CD8-positive, alpha-beta memory T cell (primary cell): ENCODE data around the gene RORB. TPM values are rescaled to one million over a fixed set of nuclear protein-coding genes. Genes with fewer than 3 reads are reported as not detected.
A peak's percentile ranks its signal among the peaks of the same experiment; 100 is the strongest.

Source experiments
- CTCF ChIA-PET: fragments of 350-600 bp; sonication (Branson Sonifier 250); formaldehyde crosslinking; loops from one replicate; lab custom pipeline; 2021; ENCODE audit warnings: antibody characterized with exemption; lab: Charles Lee
- POLR2A ChIA-PET: fragments of 350-600 bp; sonication (Branson Sonifier 250); formaldehyde crosslinking; loops from one replicate; lab custom pipeline; 2021; ENCODE audit warnings: antibody characterized with exemption; lab: Charles Lee
- DNase-seq, 5 donors: peaks; one replicate each; pipeline versions ENCODE4 v3.0.0 to v3.0.0-alpha.2; 2020 to 2022; ENCODE audit warnings: mixed read lengths in 1 of 5
- H3K27ac ChIP-seq: one replicate; pipeline ENCODE4 v1.7.0; 2013; ENCODE audit warnings: low read depth, mild to moderate bottlenecking, low read length, moderate library complexity
- H3K27me3 ChIP-seq: 2 replicates; pipeline ENCODE4 v1.7.0; 2013; ENCODE audit warnings: low read length, mild to moderate bottlenecking; ENCODE audit not compliant: insufficient read depth, poor library complexity, severe bottlenecking
- H3K36me3 ChIP-seq: 2 replicates; pipeline ENCODE4 v1.7.0; 2013; ENCODE audit warnings: mild to moderate bottlenecking, low read length, moderate library complexity; ENCODE audit not compliant: insufficient read depth
- H3K4me1 ChIP-seq: 2 replicates; pipeline ENCODE4 v1.7.0; 2013; ENCODE audit warnings: mild to moderate bottlenecking, low read length, moderate library complexity; ENCODE audit not compliant: insufficient read depth
- H3K4me3 ChIP-seq: 2 replicates; pipeline ENCODE4 v1.7.0; 2013; ENCODE audit warnings: mild to moderate bottlenecking, low read length
- H3K9me3 ChIP-seq: 2 replicates; pipeline ENCODE4 v1.7.0; 2013; ENCODE audit warnings: mild to moderate bottlenecking, low read length
- H3K27ac Mint-ChIP-seq, 8 donors: one replicate each; pipeline ENCODE4 v1.8.0; 2020 to 2021; ENCODE audit warnings: mixed read lengths in 8 of 8, mild to moderate bottlenecking in 6 of 8, inconsistent platforms in 3 of 8, moderate library complexity in 3 of 8
- H3K27me3 Mint-ChIP-seq, 2 donors: one replicate each; pipeline ENCODE4 v1.8.0; 2020 to 2021; ENCODE audit warnings: mixed read lengths in 2 of 2, mild to moderate bottlenecking in 1 of 2, moderate library complexity in 1 of 2
- H3K36me3 Mint-ChIP-seq, 3 donors: one replicate each; pipeline ENCODE4 v1.8.0; 2020 to 2021; ENCODE audit warnings: mixed read lengths in 3 of 3, inconsistent platforms in 1 of 3, mild to moderate bottlenecking in 1 of 3
- H3K4me1 Mint-ChIP-seq, 3 donors: one replicate each; pipeline ENCODE4 v1.8.0; 2020 to 2021; ENCODE audit warnings: mixed read lengths in 3 of 3, inconsistent platforms in 1 of 3, mild to moderate bottlenecking in 1 of 3
- H3K4me3 Mint-ChIP-seq, 7 donors: one replicate each; pipeline ENCODE4 v1.8.0; 2020 to 2021; ENCODE audit warnings: mixed read lengths in 7 of 7, mild to moderate bottlenecking in 6 of 7, moderate library complexity in 4 of 7, inconsistent platforms in 2 of 7
- H3K9me3 Mint-ChIP-seq, 5 donors: one replicate each; pipeline ENCODE4 v1.8.0; 2020 to 2022; ENCODE audit warnings: mixed read lengths in 5 of 5, mild to moderate bottlenecking in 3 of 5, moderate library complexity in 2 of 5, inconsistent platforms in 1 of 5
- polyA plus RNA-seq: library from polyadenylated mRNA; unstranded; fragments of 300-500 nt; fragmentation: Illumina TruSeq; gene quantifications from one replicate; pipeline ENCODE4 v1.2.3, GENCODE V29; 2021
- total RNA-seq, 2 experiments: library from RNA; stranded (reverse); gene quantifications; one replicate each; pipeline ENCODE4 v1.2.3, GENCODE V29; 2021

Gene RORB
- total and polyA plus RNA-seq, 3 experiments from 2014 or later: 0.05 TPM; not detected in 2

- no peak overlapping the region for H3K27ac Mint-ChIP-seq
- ChIA-PET CTCF (no interaction called here), POLR2A (no interaction called here)
- H3K27ac ChIP-seq: no peak overlapping the region
- H3K4me3 Mint-ChIP-seq: peak overlapping the region; percentile 50 to 96 (median 76)
- no peaks in the 10 kb centered on the region for H3K9me3 ChIP-seq
- H3K27me3 Mint-ChIP-seq: peaks cover 37 to 56% of the 10 kb centered on the region in 2 donors
- peaks cover 0 to 1% (median 0%) of the 10 kb centered on the region in 5 donors for H3K9me3 Mint-ChIP-seq
- H3K27me3 ChIP-seq: peaks cover 22% of the 10 kb centered on the region
- no peaks in the 10 kb centered on the region for H3K36me3 ChIP-seq
- H3K4me1 Mint-ChIP-seq: peaks cover 25 to 41% (median 36%) of the 10 kb centered on the region in 3 donors
- peaks cover 0 to 4% (median 0%) of the 10 kb centered on the region in 3 donors for H3K36me3 Mint-ChIP-seq
- H3K4me1 ChIP-seq: peaks cover 3% of the 10 kb centered on the region
- no peak overlapping the region for H3K4me3 ChIP-seq
- DNase-seq: no peak
Observed at GRCh38 chr9:74500584-74500924, 3.4 kb downstream of the RORB start.

DNA sequence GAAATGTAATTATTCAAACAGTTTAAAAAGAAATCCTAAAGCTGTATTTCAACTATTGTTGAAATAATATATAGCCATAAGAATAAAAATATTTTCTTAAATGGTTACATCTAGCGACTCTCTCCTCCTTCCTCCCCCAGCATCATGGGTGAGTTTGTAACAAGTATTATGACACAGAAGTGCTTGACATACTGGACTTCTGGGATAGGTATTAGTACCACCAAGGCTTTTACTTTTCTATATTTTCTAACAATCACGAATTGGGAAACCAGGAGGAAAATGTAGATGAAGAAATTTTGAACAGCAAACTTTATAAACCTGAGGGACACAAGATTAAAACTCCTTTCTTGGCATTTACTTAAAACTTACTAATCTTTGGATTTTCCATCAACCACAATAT, 4.4 kb downstream of the RORB start:
- CTCF ChIA-PET: no interaction called here
- Histone ChIP-seq H3K4me3 (no peak overlapping the region), H3K36me3 (no peaks in the 10 kb centered on the region), H3K27ac (no peak overlapping the region), H3K4me1 (peaks cover 3% of the 10 kb centered on the region), H3K9me3 (no peaks in the 10 kb centered on the region), H3K27me3 (peaks cover 22% of the 10 kb centered on the region)
- no peak for DNase-seq
- H3K36me3 Mint-ChIP-seq: peaks cover 0 to 4% (median 0%) of the 10 kb centered on the region in 3 donors
- peaks cover 0 to 1% (median 0%) of the 10 kb centered on the region in 5 donors for H3K9me3 Mint-ChIP-seq
- POLR2A ChIA-PET: no interaction called here
- peaks cover 35 to 51% of the 10 kb centered on the region in 2 donors for H3K27me3 Mint-ChIP-seq
- peaks cover 22 to 35% (median 32%) of the 10 kb centered on the region in 3 donors for H3K4me1 Mint-ChIP-seq
- peak overlapping the region in 1 of 7 donors; percentile 96 for H3K4me3 Mint-ChIP-seq
- H3K27ac Mint-ChIP-seq: no peak overlapping the region

- Histone ChIP-seq H3K36me3 (no peaks in the 10 kb centered on the region), H3K4me3 (no peak overlapping the region), H3K9me3 (no peaks in the 10 kb centered on the region), H3K4me1 (peaks cover 3% of the 10 kb centered on the region), H3K27ac (no peak overlapping the region), H3K27me3 (peaks cover 19% of the 10 kb centered on the region)
- no peak overlapping the region for H3K27ac Mint-ChIP-seq
- H3K27me3 Mint-ChIP-seq: peaks cover 26 to 39% of the 10 kb centered on the region in 2 donors
- ChIA-PET POLR2A (no interaction called here), CTCF (no interaction called here)
- no peaks in the 10 kb centered on the region for H3K9me3 Mint-ChIP-seq
- no peaks in the 10 kb centered on the region for H3K36me3 Mint-ChIP-seq
- no peak overlapping the region for H3K4me3 Mint-ChIP-seq
- no peak for DNase-seq
- peaks cover 11 to 21% (median 21%) of the 10 kb centered on the region in 3 donors for H3K4me1 Mint-ChIP-seq
Observed at GRCh38 chr9:74503219-74503618, 6.1 kb downstream of the RORB start.

GRCh38 chr9:74503666-74504065, 6.5 kb downstream of the RORB start:
- no peak overlapping the region for H3K27ac ChIP-seq
- Mint-ChIP-seq H3K27me3 (peaks cover 26 to 39% of the 10 kb centered on the region in 2 donors), H3K4me3 (no peak overlapping the region), H3K27ac (no peak overlapping the region), H3K9me3 (no peaks in the 10 kb centered on the region), H3K36me3 (no peaks in the 10 kb centered on the region), H3K4me1 (peaks cover 11 to 21% (median 21%) of the 10 kb centered on the region in 3 donors)
- H3K27me3 ChIP-seq: peaks cover 16% of the 10 kb centered on the region
- peaks cover 3% of the 10 kb centered on the region for H3K4me1 ChIP-seq
- H3K4me3 ChIP-seq: no peak overlapping the region
- H3K9me3 ChIP-seq: no peaks in the 10 kb centered on the region
- ChIA-PET POLR2A (no interaction called here), CTCF (no interaction called here)
- no peaks in the 10 kb centered on the region for H3K36me3 ChIP-seq
- no peak for DNase-seq

GRCh38 chr9:74511333-74511732, 14.2 kb downstream of the RORB start:
- H3K4me1 Mint-ChIP-seq: no peaks in the 10 kb centered on the region
- no peak overlapping the region for H3K4me3 ChIP-seq
- H3K36me3 ChIP-seq: no peaks in the 10 kb centered on the region
- H3K9me3 ChIP-seq: no peaks in the 10 kb centered on the region
- peaks cover 0 to 2% (median 0%) of the 10 kb centered on the region in 5 donors for H3K9me3 Mint-ChIP-seq
- H3K27me3 Mint-ChIP-seq: no peaks in the 10 kb centered on the region
- CTCF ChIA-PET: no interaction called here
- no peaks in the 10 kb centered on the region for H3K4me1 ChIP-seq
- no peak overlapping the region for H3K27ac Mint-ChIP-seq
- no peak overlapping the region for H3K4me3 Mint-ChIP-seq
- no peaks in the 10 kb centered on the region for H3K27me3 ChIP-seq
- POLR2A ChIA-PET: no interaction called here
- no peaks in the 10 kb centered on the region for H3K36me3 Mint-ChIP-seq
- H3K27ac ChIP-seq: no peak overlapping the region
- DNase-seq: no peak

DNA sequence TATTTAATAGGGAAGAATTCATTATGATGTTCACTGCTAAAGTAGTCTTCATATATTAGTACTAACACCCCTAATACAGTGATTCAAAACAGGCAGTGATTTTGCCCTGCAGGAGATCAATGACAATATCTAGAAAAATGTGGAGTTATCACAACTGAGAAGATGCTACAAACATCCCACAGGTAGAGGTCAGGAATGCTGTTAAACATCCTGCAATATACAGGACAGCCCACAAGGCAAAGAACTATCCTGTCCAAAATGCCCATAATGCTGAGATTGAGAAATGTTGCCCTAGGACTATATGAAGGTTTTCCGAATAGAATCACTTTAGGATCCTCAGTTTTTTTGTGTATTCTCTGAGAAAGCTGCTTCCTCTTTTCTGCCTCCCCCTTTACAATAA, 15.3 kb downstream of the RORB start:
- no peaks in the 10 kb centered on the region for H3K9me3 ChIP-seq
- H3K36me3 ChIP-seq: no peaks in the 10 kb centered on the region
- no peak for DNase-seq
- H3K4me3 Mint-ChIP-seq: no peak overlapping the region
- ChIA-PET CTCF (no interaction called here), POLR2A (no interaction called here)
- no peak overlapping the region for H3K27ac Mint-ChIP-seq
- no peaks in the 10 kb centered on the region for H3K27me3 Mint-ChIP-seq
- no peaks in the 10 kb centered on the region for H3K36me3 Mint-ChIP-seq
- peaks cover 0 to 2% (median 0%) of the 10 kb centered on the region in 5 donors for H3K9me3 Mint-ChIP-seq
- no peaks in the 10 kb centered on the region for H3K27me3 ChIP-seq
- no peak overlapping the region for H3K27ac ChIP-seq
- no peak overlapping the region for H3K4me3 ChIP-seq
- no peaks in the 10 kb centered on the region for H3K4me1 ChIP-seq
- no peaks in the 10 kb centered on the region for H3K4me1 Mint-ChIP-seq

- POLR2A ChIA-PET: no interaction called here
- H3K27me3 ChIP-seq: no peaks in the 10 kb centered on the region
- H3K36me3 Mint-ChIP-seq: no peaks in the 10 kb centered on the region
Observed at GRCh38 chr9:74513221-74513620, 16.1 kb downstream of the RORB start.

GRCh38 chr9:74517188-74517587, 20.1 kb downstream of the RORB start:
- no peaks in the 10 kb centered on the region for H3K36me3 Mint-ChIP-seq
- ChIA-PET CTCF (no interaction called here), POLR2A (no interaction called here)
- Histone ChIP-seq H3K36me3 (no peaks in the 10 kb centered on the region), H3K9me3 (no peaks in the 10 kb centered on the region), H3K27ac (no peak overlapping the region), H3K4me1 (no peaks in the 10 kb centered on the region), H3K27me3 (no peaks in the 10 kb centered on the region), H3K4me3 (no peak overlapping the region)
- no peaks in the 10 kb centered on the region for H3K9me3 Mint-ChIP-seq
- DNase-seq: no peak
- H3K27me3 Mint-ChIP-seq: no peaks in the 10 kb centered on the region
- H3K27ac Mint-ChIP-seq: no peak overlapping the region
- H3K4me1 Mint-ChIP-seq: no peaks in the 10 kb centered on the region
- H3K4me3 Mint-ChIP-seq: no peak overlapping the region

More at GRCh38 chr9:74513221-74513620, 16.1 kb downstream of the RORB start:
- Mint-ChIP-seq H3K27me3 (no peaks in the 10 kb centered on the region), H3K4me1 (no peaks in the 10 kb centered on the region), H3K9me3 (peaks cover 0 to 2% (median 0%) of the 10 kb centered on the region in 5 donors), H3K27ac (no peak overlapping the region), H3K4me3 (no peak overlapping the region)
- CTCF ChIA-PET: no interaction called here
- Histone ChIP-seq H3K4me3 (no peak overlapping the region), H3K4me1 (no peaks in the 10 kb centered on the region), H3K27ac (no peak overlapping the region), H3K36me3 (no peaks in the 10 kb centered on the region), H3K9me3 (no peaks in the 10 kb centered on the region)
- DNase-seq: no peak

- Mint-ChIP-seq H3K27me3 (no peaks in the 10 kb centered on the region), H3K27ac (no peak overlapping the region), H3K9me3 (no peaks in the 10 kb centered on the region), H3K4me3 (no peak overlapping the region), H3K36me3 (no peaks in the 10 kb centered on the region), H3K4me1 (no peaks in the 10 kb centered on the region)
- DNase-seq: no peak
- no peaks in the 10 kb centered on the region for H3K36me3 ChIP-seq
- ChIA-PET POLR2A (no interaction called here), CTCF (no interaction called here)
- H3K27ac ChIP-seq: no peak overlapping the region
- no peaks in the 10 kb centered on the region for H3K27me3 ChIP-seq
- H3K4me3 ChIP-seq: no peak overlapping the region
- no peaks in the 10 kb centered on the region for H3K4me1 ChIP-seq
- H3K9me3 ChIP-seq: no peaks in the 10 kb centered on the region
Observed at GRCh38 chr9:74519419-74519818, 22.3 kb downstream of the RORB start.
